NAMALWA (cell line): ENCODE data around the gene CRYBG1.
A peak's percentile ranks its signal among the peaks of the same experiment; 100 is the strongest.

Experiments used
- DNase-seq: peaks from one replicate; pipeline ENCODE4 v3.0.0-alpha.2; 2015; ENCODE audit warnings: low spot score

CRYBG1 gene, protein sequence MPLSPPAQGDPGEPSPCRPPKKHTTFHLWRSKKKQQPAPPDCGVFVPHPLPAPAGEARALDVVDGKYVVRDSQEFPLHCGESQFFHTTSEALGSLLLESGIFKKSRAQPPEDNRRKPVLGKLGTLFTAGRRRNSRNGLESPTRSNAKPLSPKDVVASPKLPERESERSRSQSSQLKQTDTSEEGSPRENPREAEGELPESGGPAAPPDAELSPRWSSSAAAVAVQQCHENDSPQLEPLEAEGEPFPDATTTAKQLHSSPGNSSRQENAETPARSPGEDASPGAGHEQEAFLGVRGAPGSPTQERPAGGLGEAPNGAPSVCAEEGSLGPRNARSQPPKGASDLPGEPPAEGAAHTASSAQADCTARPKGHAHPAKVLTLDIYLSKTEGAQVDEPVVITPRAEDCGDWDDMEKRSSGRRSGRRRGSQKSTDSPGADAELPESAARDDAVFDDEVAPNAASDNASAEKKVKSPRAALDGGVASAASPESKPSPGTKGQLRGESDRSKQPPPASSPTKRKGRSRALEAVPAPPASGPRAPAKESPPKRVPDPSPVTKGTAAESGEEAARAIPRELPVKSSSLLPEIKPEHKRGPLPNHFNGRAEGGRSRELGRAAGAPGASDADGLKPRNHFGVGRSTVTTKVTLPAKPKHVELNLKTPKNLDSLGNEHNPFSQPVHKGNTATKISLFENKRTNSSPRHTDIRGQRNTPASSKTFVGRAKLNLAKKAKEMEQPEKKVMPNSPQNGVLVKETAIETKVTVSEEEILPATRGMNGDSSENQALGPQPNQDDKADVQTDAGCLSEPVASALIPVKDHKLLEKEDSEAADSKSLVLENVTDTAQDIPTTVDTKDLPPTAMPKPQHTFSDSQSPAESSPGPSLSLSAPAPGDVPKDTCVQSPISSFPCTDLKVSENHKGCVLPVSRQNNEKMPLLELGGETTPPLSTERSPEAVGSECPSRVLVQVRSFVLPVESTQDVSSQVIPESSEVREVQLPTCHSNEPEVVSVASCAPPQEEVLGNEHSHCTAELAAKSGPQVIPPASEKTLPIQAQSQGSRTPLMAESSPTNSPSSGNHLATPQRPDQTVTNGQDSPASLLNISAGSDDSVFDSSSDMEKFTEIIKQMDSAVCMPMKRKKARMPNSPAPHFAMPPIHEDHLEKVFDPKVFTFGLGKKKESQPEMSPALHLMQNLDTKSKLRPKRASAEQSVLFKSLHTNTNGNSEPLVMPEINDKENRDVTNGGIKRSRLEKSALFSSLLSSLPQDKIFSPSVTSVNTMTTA (N-terminal part only)

GRCh38 chr6:106360410-106360988, at the start of gene CRYBG1:
TSS of gene CRYBG1 (plus strand) at chr6:106360717. CDS start at chr6:106360909, 192 bp downstream.
- DNase-seq, result no peak

DNA sequence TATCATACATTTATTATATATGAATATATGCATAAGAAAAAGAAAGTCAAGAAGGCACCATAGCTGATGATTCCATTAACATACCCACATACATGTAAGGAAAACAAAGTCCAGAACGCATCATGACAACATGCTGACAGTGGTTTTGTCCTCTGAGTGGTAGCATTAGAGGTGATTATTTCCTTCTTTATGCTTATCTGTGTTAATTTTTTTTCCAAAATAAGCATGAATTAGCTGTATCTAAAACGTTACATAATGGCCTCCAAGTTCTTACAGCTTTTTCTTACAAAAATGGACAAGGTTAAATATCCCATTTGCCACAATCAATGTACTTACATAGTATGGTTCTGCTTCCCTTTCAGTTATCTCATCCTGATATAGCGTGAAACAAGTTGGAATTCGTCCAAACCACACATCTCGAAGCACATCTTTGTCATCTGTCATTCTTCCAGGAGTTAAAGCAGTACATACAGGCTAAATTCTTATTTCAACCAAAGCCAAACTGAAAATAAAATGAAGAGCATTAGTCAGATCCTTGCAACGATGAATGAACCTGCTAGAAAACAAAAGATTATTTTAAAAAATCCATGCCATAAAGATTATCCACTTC, 44.6 kb upstream of the CRYBG1 start:
- DNase-seq, result no peak

GRCh38 chr6:106316375-106316766, 44.1 kb upstream of the CRYBG1 start:
- no peak for DNase-seq

GRCh38 chr6:106318061-106318460, 42.5 kb upstream of the CRYBG1 start:
- no peak for DNase-seq

DNA sequence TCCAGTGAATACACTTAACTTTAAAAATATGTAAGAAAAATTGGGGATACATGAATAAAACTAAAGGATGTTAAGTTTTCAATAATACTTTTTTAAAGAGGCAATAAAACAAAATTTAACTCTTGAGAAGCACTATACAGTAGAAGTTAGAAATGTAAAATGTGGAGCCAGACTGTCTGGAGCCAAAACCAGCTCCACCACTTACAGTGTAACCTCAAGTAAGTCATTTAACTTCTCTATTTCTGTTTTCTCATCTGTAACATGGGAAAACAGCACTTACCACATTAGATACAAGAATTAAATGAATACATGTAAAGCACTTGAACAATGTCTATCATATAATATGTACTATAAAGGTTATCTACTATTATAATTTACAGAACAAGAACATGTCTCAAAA, 41.7 kb upstream of the CRYBG1 start:
- no peak for DNase-seq

DNA sequence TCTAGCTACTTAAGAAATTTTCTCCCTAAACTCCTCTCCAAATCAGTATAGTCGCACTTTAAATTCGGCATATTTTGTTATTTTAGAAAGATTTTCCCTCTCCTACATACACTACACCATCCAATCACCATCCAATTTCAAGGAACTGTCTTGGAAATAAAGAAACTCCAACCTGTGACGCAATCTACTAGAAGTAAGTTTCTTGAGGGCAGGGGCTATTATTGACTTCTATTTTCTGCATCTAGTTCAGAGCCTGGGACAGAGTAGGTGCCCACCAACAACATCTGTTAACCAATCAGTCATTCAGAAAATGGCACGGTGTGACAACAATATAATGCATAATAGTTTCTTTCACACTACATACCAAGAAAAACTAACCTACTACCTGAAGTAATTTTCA, 38.6 kb upstream of the CRYBG1 start:
- no peak for DNase-seq

DNA sequence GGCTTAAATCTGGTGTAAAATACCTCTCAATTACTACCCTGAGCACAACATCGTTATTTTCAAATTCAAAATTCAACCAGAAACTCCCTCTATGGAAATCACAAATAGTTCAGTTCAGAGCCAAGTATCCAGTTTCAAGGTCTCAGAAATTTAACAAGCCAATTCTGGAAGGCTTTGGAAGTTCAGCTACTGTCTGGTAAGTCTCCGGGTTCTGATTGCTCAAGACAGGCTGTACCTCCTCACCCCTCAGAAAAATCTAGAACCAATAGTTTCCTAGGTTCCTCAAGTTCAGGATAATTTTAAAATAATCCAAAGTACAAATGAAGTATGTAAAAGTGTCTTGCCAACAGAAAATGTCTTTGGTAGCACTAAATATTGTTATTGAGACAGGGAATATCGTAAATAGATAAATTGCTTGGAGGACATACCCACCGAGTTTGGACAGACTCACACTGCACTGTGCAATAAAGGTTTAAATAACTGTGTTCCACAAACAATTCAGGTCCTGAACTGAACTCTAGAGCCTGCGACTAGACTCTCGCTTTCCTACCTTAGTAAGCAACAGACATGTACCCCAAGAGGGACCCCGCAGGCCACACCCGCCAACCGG, 35.7 kb upstream of the CRYBG1 start:
- no peak for DNase-seq

GRCh38 chr6:106325336-106326178, 35.0 kb upstream of the CRYBG1 start, which contains the start of gene ATG5:
TSS of gene ATG5 (minus strand) at chr6:106325760. CDS start at chr6:106316208, 9,552 bp downstream.
- DNase-seq, result peak; percentile 99

- peak; percentile 77 for DNase-seq
These were observed 25.7 kb upstream of the CRYBG1 start for GRCh38 chr6:106334646-106335448.

- peak; percentile 80 for DNase-seq
These were observed 21.0 kb upstream of the CRYBG1 start for GRCh38 chr6:106339334-106340029.

- DNase-seq, result no peak
These were observed 13.3 kb upstream of the CRYBG1 start for GRCh38 chr6:106347219-106347618.

GRCh38 chr6:106356378-106356777, 4.1 kb upstream of the CRYBG1 start:
- DNase-seq, result no peak

DNA sequence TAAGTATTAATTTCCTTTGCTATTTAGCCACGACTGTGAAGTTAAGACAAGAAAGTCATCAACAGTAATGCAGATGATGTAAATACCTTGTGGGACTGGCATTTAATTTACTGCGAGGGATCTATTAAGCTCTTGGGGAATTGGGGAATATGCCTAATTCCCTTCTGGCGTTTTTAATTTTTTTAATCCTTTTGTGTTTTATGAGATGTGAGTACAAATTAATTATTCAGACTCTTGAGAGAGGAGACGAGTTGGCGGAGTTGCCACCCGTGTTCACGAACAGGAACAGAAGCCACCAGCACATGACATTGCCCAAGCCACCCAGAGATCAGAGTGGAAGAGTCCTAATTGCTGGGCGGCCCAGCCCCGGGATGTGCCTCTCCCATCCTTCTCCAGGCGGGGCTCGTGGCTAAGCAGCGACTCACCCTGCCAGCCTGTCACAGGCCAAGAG, 533 bp upstream of the CRYBG1 start:
- no peak for DNase-seq

DNA sequence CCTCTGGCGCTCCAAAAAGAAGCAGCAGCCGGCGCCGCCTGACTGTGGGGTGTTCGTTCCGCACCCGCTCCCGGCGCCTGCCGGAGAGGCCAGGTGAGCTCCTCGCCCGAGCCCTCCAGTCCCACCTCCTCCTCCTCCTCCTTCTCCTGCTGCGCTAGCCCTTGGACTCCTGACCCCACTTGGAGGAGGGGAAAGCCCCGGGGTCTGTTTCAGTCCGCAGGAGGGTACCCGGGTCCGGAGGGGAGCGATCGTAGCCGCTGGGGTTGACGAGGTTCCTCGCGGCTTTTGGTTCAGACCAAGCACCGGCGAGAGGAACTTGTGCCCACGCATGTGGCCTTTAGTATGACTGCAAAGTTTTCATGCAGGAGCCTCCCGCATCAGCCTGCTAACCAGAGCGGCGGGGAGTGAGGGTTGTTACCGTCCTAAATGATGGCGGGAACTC, 493 bp downstream of the CRYBG1 start:
- DNase-seq, result no peak

- no peak for DNase-seq
These were observed 3.1 kb downstream of the CRYBG1 start for GRCh38 chr6:106363401-106364138.

- DNase-seq, result no peak
These were observed 9.2 kb downstream of the CRYBG1 start for GRCh38 chr6:106369739-106370138.

DNA sequence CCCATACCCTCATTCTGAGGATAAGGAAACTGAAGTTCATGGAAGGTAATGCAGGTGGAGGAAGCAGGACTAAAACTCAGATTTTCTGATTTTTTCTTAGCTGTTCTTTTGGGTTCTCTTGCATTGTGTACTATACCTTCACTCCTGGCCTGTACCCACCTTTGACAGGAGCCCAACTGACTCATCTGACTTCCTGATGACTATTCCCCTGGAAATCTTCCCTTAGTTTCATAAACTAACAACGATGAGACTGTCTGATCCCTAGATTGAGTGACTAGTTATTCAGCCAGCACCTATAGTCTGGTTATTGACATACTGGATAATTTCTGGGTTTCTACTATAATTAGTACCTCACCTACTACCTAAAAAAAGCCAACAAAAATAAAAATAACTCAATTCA, 10.1 kb downstream of the CRYBG1 start:
- DNase-seq, result no peak
